GM12878 (cell line): ENCODE results near the gene PPP2R3C. TPM values are rescaled to one million over a fixed set of nuclear protein-coding genes. Genes with fewer than 3 reads are reported as not detected.

Source experiments
- IKZF1 ChIP-seq: fragments of 450-650 bp; conservative IDR thresholded peaks from 2 replicates; pipeline ENCODE4 v1.6.1; 2017; ENCODE audit warnings: antibody characterized with exemption, mild to moderate bottlenecking
- MEF2B ChIP-seq: fragments of 450-650 bp; IDR thresholded peaks from 2 replicates; pipeline ENCODE4 v1.6.1; 2018; ENCODE audit warnings: mild to moderate bottlenecking, moderate library complexity; ENCODE audit not compliant: partially characterized antibody, poor library complexity, severe bottlenecking
- POLR2A ChIP-seq: IDR thresholded peaks from 2 replicates; pipeline ENCODE4 v1.6.1; 2011; ENCODE audit warnings: low read depth, mild to moderate bottlenecking, low read length
- POU2F2 ChIP-seq: IDR thresholded peaks from 3 replicates; pipeline ENCODE4 v1.6.1; 2011; ENCODE audit warnings: low read depth, mild to moderate bottlenecking, low read length, borderline replicate concordance
- SMAD5 ChIP-seq: IDR thresholded peaks from 2 replicates; pipeline ENCODE4 v1.6.1; 2016; ENCODE audit warnings: antibody characterized with exemption, low read depth
- SREBF2 ChIP-seq: IDR thresholded peaks from 2 replicates; pipeline ENCODE4 v1.6.1; 2012; ENCODE audit warnings: mild to moderate bottlenecking, low read length
- YY1 ChIP-seq: IDR thresholded peaks from 2 replicates; pipeline ENCODE4 v1.6.1; 2011; ENCODE audit warnings: low read depth, mild to moderate bottlenecking, low read length
- ZNF622 ChIP-seq: fragments of 450-650 bp; IDR thresholded peaks from 2 replicates; pipeline ENCODE4 v1.6.1; 2017; ENCODE audit warnings: mild to moderate bottlenecking, inconsistent platforms
- polyA plus RNA-seq, 11 experiments: library from polyadenylated mRNA; depleted of rRNA in 4 of 11; unstranded in 6 of 11; stranded (reverse) in 5 of 11; fragments of >200 nt; fragmentation: Nextera tagmentation in 4 of 11; fragmentation: Illumina TruSeq in 1 of 11; extraction: Ambion mirVana in 4 of 11; extraction: Trizol in 1 of 11; gene quantifications; 1 replicate in 1 of 11; 2 replicates in 10 of 11; pipeline versions ENCODE4 v1.2.1 to v1.2.3, GENCODE V29; 2011 to 2016; ENCODE audit warnings: inconsistent platforms in 2 of 11, missing spikeins in 2 of 11, low read depth in 1 of 11
- total RNA-seq, 4 experiments: library from RNA; depleted of rRNA in 3 of 4; stranded (reverse); fragments of >200 nt in 3 of 4; fragmentation: Illumina TruSeq in 1 of 4; extraction: Trizol in 1 of 4; gene quantifications; 2 replicates each; pipeline versions ENCODE4 v1.2.1 to v1.2.3, GENCODE V29; 2013 to 2021
- TF ChIP-seq, protein P1 (sequence below): fragments of 450-650 bp; IDR thresholded peaks from 2 replicates; pipeline ENCODE4 v1.6.1; 2017; ENCODE audit warnings: low read depth, mild to moderate bottlenecking, moderate library complexity
- TF ChIP-seq, protein P2 (sequence below): fragments of 450-650 bp; IDR thresholded peaks from 2 replicates; pipeline ENCODE4 v1.6.1; 2014; ENCODE audit warnings: mild to moderate bottlenecking
- TF ChIP-seq, protein P3 (sequence below): fragments of 450-650 bp; IDR thresholded peaks from 2 replicates; pipeline ENCODE4 v1.6.1; 2016; ENCODE audit warnings: mild to moderate bottlenecking, moderate library complexity, borderline replicate concordance
- TF ChIP-seq, protein P4 (sequence below): fragments of 450-650 bp; formaldehyde crosslinking; IDR thresholded peaks from 2 replicates; pipeline ENCODE4 v1.4.0; 2022; ENCODE audit warnings: mild to moderate bottlenecking, moderate library complexity
- TF ChIP-seq, protein P5 (sequence below): IDR thresholded peaks from 2 replicates; pipeline ENCODE4 v1.6.1; 2011; ENCODE audit warnings: low read depth, mild to moderate bottlenecking, low read length, moderate library complexity, borderline replicate concordance; ENCODE audit errors: extremely low read depth

The PPP2R3C gene
- total and polyA plus RNA-seq, 10 of the 15 experiments (the other 5 are each of a cell fraction or from before 2014, with no cell fraction given) = 27.6 to 80.5 (median 42.9) TPM

DNA sequence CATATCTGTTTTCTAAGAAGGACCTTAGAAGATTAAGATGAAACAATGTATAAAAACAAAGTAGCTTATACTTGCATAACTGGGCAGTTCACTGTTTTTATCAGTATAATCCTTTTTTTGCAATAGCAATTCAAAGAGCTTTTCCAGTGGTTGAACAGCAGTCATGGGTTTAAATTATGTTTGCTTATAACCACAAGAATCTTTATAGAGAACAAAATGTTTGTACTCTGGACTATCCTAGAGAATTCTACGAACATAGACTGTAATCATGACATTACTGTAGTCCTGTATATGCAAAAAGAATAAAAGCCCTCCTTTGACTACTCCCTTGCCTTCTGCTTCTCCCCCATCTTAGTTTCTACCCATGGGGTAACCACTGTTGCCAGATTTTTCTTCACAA, 70.0 kb downstream of the PPP2R3C start (continued):
- TF ChIP-seq, protein P1, sequence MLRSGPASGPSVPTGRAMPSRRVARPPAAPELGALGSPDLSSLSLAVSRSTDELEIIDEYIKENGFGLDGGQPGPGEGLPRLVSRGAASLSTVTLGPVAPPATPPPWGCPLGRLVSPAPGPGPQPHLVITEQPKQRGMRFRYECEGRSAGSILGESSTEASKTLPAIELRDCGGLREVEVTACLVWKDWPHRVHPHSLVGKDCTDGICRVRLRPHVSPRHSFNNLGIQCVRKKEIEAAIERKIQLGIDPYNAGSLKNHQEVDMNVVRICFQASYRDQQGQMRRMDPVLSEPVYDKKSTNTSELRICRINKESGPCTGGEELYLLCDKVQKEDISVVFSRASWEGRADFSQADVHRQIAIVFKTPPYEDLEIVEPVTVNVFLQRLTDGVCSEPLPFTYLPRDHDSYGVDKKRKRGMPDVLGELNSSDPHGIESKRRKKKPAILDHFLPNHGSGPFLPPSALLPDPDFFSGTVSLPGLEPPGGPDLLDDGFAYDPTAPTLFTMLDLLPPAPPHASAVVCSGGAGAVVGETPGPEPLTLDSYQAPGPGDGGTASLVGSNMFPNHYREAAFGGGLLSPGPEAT = no peak
- no peak for TF ChIP-seq MEF2B
- TF ChIP-seq, protein P2, sequence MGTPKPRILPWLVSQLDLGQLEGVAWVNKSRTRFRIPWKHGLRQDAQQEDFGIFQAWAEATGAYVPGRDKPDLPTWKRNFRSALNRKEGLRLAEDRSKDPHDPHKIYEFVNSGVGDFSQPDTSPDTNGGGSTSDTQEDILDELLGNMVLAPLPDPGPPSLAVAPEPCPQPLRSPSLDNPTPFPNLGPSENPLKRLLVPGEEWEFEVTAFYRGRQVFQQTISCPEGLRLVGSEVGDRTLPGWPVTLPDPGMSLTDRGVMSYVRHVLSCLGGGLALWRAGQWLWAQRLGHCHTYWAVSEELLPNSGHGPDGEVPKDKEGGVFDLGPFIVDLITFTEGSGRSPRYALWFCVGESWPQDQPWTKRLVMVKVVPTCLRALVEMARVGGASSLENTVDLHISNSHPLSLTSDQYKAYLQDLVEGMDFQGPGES = no peak
- TF ChIP-seq, protein P3, sequence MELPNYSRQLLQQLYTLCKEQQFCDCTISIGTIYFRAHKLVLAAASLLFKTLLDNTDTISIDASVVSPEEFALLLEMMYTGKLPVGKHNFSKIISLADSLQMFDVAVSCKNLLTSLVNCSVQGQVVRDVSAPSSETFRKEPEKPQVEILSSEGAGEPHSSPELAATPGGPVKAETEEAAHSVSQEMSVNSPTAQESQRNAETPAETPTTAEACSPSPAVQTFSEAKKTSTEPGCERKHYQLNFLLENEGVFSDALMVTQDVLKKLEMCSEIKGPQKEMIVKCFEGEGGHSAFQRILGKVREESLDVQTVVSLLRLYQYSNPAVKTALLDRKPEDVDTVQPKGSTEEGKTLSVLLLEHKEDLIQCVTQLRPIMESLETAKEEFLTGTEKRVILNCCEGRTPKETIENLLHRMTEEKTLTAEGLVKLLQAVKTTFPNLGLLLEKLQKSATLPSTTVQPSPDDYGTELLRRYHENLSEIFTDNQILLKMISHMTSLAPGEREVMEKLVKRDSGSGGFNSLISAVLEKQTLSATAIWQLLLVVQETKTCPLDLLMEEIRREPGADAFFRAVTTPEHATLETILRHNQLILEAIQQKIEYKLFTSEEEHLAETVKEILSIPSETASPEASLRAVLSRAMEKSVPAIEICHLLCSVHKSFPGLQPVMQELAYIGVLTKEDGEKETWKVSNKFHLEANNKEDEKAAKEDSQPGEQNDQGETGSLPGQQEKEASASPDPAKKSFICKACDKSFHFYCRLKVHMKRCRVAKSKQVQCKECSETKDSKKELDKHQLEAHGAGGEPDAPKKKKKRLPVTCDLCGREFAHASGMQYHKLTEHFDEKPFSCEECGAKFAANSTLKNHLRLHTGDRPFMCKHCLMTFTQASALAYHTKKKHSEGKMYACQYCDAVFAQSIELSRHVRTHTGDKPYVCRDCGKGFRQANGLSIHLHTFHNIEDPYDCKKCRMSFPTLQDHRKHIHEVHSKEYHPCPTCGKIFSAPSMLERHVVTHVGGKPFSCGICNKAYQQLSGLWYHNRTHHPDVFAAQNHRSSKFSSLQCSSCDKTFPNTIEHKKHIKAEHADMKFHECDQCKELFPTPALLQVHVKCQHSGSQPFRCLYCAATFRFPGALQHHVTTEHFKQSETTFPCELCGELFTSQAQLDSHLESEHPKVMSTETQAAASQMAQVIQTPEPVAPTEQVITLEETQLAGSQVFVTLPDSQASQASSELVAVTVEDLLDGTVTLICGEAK = no peak
- no peak for TF ChIP-seq SREBF2
- no peak for TF ChIP-seq ZNF622
- TF ChIP-seq, protein P4, sequence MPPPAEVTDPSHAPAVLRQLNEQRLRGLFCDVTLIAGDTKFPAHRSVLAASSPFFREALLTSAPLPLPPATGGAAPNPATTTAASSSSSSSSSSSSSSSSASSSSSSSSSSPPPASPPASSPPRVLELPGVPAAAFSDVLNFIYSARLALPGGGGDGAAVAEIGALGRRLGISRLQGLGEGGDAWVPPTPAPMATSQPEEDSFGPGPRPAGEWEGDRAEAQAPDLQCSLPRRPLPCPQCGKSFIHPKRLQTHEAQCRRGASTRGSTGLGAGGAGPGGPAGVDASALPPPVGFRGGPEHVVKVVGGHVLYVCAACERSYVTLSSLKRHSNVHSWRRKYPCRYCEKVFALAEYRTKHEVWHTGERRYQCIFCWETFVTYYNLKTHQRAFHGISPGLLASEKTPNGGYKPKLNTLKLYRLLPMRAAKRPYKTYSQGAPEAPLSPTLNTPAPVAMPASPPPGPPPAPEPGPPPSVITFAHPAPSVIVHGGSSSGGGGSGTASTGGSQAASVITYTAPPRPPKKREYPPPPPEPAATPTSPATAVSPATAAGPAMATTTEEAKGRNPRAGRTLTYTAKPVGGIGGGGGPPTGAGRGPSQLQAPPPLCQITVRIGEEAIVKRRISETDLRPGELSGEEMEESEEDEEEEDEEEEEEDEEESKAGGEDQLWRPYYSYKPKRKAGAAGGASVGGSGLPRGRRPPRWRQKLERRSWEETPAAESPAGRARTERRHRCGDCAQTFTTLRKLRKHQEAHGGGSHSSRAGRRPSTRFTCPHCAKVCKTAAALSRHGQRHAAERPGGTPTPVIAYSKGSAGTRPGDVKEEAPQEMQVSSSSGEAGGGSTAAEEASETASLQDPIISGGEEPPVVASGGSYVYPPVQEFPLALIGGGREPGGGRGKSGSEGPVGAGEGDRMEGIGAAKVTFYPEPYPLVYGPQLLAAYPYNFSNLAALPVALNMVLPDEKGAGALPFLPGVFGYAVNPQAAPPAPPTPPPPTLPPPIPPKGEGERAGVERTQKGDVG (CRISPR knock-in tag) = no peak
- TF ChIP-seq YY1 = no peak
- no peak for TF ChIP-seq SMAD5
- no peak for TF ChIP-seq POLR2A
- TF ChIP-seq, protein P5, sequence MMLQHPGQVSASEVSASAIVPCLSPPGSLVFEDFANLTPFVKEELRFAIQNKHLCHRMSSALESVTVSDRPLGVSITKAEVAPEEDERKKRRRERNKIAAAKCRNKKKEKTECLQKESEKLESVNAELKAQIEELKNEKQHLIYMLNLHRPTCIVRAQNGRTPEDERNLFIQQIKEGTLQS = no peak
- no peak for TF ChIP-seq POU2F2
- no peak for TF ChIP-seq IKZF1
